Omental fat pad (tissue), 4 donors: ENCODE results near the gene GFRA1. TPM values are rescaled to one million over a fixed set of nuclear protein-coding genes. Genes with fewer than 3 reads are reported as not detected.

ENCODE experiments used
- ATAC-seq: fragments of 150-250 bp; one replicate; pipeline ENCODE4 v1.9.1; 2016; ENCODE audit warnings: mild to moderate bottlenecking, moderate library complexity; ENCODE audit not compliant: low FRiP score
- DNase-seq: peaks from one replicate; pipeline ENCODE4 v3.0.0-alpha.2; 2019; ENCODE audit warnings: low spot score
- total RNA-seq, 4 donors: library from RNA; depleted of rRNA; stranded (reverse); fragments of >200 nt; gene quantifications; one replicate each; pipeline ENCODE4 v1.1.0, GENCODE V29; 2016
- TF ChIP-seq, protein P1 (sequence below), 3 donors: fragments of 450-650 bp; IDR thresholded peaks; one replicate each; pipeline ENCODE4 v1.5.1; 2016 to 2017; ENCODE audit warnings: antibody characterized with exemption in 3 of 3, mild to moderate bottlenecking in 3 of 3, moderate library complexity in 2 of 3

Gene GFRA1
- total RNA-seq, 4 donors from 2014 or later, result 35.2 to 142 (median 61.8) TPM

DNA sequence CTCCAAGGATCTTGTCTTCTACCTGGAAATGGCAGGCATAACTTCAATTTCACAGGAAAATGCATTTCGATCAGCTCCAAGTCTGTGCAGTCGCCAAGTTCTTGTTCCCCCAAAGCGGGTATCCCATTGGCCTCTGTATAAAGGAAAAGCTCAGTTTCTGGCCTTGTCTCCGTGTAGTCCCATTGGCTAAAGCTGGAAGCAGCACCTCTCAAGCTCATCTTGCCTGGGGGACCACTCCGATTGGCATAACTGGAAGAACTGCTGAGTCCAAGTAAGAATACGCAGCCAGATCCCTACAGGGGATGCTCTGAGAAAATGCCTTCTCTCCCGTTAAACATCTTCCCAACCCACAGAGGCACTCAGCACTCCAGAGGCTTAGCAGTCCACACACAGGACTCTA, 205.2 kb downstream of the GFRA1 start:
- DNase-seq (no peak), ATAC-seq (no peak)
- TF ChIP-seq, protein P1, sequence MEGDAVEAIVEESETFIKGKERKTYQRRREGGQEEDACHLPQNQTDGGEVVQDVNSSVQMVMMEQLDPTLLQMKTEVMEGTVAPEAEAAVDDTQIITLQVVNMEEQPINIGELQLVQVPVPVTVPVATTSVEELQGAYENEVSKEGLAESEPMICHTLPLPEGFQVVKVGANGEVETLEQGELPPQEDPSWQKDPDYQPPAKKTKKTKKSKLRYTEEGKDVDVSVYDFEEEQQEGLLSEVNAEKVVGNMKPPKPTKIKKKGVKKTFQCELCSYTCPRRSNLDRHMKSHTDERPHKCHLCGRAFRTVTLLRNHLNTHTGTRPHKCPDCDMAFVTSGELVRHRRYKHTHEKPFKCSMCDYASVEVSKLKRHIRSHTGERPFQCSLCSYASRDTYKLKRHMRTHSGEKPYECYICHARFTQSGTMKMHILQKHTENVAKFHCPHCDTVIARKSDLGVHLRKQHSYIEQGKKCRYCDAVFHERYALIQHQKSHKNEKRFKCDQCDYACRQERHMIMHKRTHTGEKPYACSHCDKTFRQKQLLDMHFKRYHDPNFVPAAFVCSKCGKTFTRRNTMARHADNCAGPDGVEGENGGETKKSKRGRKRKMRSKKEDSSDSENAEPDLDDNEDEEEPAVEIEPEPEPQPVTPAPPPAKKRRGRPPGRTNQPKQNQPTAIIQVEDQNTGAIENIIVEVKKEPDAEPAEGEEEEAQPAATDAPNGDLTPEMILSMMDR (IDR thresholded peaks at IDR 0.05), result no peak

DNA sequence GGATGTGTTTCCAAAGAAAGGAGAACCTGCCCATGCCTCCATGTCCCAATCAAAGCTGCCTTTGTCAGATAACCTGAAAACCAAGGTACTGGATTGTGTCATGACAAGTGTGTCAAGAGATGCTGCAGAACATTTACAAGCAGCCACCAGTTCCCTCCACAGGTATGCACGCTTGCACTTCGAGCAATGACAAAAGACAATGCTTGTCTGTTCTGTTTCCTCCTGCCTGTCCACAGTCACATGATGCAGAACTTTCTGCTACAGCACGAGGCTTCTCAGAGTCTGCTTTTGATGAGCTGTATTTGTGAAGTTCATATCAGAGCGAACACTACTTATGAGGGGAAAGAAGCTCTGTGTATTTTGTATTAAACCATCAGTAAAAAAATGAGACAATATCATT, 209.9 kb downstream of the GFRA1 start:
- DNase-seq (no peak), ATAC-seq (no peak)
- TF ChIP-seq, protein P1 (IDR thresholded peaks at IDR 0.05), result no peak

DNA sequence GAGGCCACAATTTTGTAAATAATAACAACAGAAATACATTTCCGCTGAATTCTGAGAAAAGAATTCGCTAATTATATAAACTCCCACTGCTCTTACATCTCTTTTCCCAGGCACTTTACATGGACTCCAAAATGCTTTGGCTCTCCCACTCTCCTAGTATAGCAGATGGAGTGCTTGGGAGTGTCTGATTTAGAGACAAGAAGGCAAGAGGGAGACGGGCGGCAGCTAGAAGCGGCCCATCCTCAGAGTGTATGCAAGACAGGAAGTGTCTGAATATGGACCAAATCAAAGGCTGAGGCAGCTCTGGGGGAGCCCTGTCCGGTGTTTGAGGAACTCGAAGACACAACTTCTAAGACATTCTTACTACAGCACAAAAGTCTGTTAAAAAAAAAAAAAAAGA, 212.1 kb downstream of the GFRA1 start:
- ATAC-seq, result no peak
- no peak for DNase-seq
- TF ChIP-seq, protein P1 (IDR thresholded peaks at IDR 0.05), result no peak

DNA sequence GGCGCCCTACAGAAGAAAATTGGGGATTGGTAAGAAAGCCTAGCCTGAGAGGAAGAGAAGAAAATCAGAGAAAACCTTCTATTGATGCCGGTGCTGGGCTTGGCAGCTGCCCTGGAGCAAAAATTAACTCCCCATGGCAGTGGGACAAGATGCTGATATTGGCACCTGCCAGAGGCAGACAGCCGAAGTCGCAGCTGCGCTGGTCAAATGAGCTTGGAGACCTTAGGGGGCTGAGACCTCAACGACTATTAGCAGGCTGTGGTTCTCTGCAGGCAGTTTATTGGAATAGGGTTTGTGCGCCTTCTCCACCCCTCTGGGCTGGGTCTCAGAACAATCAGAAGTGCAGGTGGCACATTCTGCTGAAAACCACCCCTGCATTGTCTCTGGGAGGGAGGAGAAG, 213.7 kb downstream of the GFRA1 start:
- DNase-seq (no peak), ATAC-seq (no peak)
- TF ChIP-seq, protein P1 (IDR thresholded peaks at IDR 0.05), result no peak

DNA sequence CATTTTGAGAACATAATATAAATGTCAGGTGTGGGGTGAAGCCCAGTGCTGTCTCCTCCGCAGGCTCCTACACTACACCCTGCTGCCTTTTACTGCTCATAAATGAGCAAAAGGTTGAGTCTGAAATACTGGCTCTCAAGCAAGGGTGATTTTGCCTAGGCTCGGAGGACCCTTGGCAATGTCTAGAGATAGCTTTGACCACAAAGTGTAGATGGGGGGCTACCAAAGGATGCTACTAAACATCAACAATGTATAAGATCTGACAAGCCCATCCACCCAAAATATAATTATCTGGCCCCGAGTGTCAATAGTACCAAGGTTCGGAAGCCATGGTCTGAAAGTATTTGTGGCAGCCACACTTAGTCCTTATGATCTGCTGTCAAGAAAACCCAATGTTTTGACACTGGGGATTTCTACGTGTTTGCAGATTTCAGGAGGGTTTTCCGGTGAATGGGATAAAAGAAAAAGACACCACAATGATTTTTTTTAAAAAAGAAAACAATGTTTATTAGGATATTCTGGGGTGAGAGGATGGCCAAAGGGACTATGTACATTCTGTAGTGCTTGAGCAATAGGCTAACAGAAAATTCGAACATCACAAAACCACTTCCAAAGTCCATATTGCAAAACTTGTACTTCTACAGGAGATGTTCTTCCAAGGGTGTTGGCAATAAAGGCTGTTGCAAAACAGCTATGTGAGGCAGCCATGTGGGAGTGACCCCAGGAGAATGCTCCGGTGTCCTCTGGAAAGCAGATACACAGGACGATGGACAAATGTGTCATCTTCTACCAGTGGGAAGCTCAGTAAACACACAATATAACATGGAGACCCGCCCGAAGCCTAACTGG, 216.3 kb downstream of the GFRA1 start:
- DNase-seq (no peak), ATAC-seq (peak; percentile 85)
- TF ChIP-seq, protein P1 (IDR thresholded peaks at IDR 0.05), result no peak

DNA sequence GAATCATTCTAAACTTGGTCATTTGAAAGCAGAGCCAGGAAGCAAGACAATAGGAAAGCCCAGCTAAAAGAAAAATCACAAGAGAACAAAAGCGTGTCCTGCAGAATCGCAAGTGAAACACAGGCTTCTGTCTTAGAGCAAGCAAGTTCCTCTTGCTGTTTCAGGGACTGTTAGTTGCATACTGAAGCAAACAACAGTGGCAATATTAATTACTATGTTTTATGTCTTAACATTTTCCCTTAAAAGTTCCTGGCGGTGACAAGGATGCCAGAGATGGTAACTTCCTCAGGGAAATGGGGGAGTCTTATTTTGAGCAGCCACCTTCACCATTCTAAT, 217.1 kb downstream of the GFRA1 start:
- ATAC-seq (no peak), DNase-seq (no peak)
- TF ChIP-seq, protein P1 (IDR thresholded peaks at IDR 0.05), result no peak

DNA sequence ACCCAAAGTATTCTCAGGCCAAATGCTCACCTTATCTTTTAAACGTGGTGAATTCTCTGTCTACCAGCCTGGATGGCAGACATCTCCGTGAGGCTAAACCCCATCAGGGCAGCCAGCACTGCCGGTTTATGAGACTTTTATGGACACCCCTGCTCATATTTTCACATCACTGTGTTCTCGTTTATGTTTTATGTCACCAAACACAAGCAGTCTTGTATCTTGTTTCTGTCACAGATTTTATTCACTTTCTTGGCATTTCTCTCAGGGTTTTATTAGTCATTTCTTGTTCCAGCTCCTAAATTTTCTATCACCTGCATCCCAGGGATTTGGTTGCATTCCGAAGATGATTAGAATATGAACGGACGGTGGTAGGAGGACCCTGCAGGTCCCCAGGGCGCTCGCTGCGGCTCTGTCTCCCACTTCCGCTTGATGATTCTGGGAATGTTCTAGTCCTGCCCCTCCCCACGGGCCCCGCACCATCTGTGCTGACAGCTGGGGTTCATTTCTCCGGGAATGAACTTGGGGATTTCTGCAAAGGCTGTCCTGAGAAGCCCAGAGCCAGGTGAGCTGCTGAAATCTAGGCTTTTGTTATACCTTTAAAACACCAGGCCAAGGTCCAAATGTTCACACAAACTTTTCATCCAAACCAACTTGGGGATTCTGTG, 217.6 kb downstream of the GFRA1 start:
- DNase-seq, result no peak
- TF ChIP-seq, protein P1 (IDR thresholded peaks at IDR 0.05), result no peak
- ATAC-seq, result no peak
